WI38 (cell line): Measurements from ENCODE around the gene SFSWAP.

Experiments used
- H3K4me3 ChIP-seq: 2 replicates; pipeline ENCODE4 v1.5.1; 2011; ENCODE audit warnings: low read depth, mild to moderate bottlenecking, control low read depth, low read length
- TF ChIP-seq, protein P1 (sequence below): IDR thresholded peaks from 2 replicates; pipeline ENCODE4 v1.5.1; 2012; ENCODE audit warnings: low read depth, mild to moderate bottlenecking, control low read depth, low read length

Gene SFSWAP

DNA sequence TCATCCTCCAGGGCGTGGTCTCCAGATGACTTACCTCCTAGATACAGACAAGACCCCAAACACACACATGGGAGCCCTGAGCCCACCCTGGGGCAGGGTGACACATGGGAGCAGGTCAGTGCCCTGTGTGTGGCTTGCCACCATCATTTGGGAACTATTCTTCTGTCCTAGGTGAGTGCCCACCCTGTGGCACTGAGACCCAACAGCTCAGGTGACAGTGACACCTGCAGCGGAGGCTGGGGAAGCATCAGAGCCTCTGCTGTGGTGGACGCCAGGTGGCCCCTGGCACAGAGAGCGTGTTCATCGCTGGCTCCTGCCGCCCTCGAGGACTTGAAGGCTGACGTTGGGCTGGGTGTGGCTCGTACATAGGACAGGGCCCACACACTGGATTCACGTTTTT lies 23.0 kb downstream of the SFSWAP start:
- H3K4me3 ChIP-seq, result no peak overlapping the region
- TF ChIP-seq, protein P1, sequence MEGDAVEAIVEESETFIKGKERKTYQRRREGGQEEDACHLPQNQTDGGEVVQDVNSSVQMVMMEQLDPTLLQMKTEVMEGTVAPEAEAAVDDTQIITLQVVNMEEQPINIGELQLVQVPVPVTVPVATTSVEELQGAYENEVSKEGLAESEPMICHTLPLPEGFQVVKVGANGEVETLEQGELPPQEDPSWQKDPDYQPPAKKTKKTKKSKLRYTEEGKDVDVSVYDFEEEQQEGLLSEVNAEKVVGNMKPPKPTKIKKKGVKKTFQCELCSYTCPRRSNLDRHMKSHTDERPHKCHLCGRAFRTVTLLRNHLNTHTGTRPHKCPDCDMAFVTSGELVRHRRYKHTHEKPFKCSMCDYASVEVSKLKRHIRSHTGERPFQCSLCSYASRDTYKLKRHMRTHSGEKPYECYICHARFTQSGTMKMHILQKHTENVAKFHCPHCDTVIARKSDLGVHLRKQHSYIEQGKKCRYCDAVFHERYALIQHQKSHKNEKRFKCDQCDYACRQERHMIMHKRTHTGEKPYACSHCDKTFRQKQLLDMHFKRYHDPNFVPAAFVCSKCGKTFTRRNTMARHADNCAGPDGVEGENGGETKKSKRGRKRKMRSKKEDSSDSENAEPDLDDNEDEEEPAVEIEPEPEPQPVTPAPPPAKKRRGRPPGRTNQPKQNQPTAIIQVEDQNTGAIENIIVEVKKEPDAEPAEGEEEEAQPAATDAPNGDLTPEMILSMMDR, result no peak

GRCh38 chr12:131734336-131735152 lies 23.7 kb downstream of the SFSWAP start:
- TF ChIP-seq, protein P1, result no peak
- no peak overlapping the region for H3K4me3 ChIP-seq

- TF ChIP-seq, protein P1, result no peak
- no peak overlapping the region for H3K4me3 ChIP-seq
These were observed 24.2 kb downstream of the SFSWAP start for GRCh38 chr12:131735153-131735456.

- TF ChIP-seq, protein P1, result no peak
- no peak overlapping the region for H3K4me3 ChIP-seq
These were observed 24.9 kb downstream of the SFSWAP start for GRCh38 chr12:131735476-131736445.

DNA sequence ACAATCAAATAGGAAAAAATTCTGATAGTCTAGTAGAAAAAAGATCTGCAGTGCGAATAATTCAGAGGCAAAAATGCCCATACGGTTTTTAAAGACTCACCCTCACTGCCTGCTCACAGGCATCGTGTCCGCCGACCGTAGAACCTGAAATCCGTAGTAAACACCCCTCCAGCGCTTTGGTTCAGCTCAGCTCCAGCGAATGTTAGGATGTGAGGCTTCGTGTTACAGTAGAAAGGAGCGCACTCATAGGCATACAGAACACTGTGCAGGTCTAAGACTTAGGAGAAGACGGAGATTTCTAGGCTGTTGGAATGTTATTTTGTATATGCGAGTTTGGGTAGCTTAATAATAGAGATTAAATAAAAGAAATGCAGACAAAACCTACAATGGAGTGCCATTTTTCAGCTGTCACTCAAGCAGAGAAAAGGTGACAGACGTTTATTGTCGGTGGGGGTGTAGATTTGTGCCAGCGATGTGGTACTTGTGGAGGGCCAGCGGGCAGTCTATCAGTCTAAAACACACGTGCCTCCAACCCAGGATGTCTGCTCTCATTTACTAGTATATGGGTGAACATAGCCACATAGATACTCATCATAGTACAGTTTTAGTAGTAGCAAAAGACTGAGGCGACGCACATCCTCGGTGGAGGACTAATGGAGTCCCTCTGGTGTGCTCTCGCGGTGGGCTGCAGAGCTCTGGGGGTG lies 25.7 kb downstream of the SFSWAP start:
- TF ChIP-seq, protein P1, result no peak
- H3K4me3 ChIP-seq, result no peak overlapping the region

- TF ChIP-seq, protein P1, result no peak
- no peak overlapping the region for H3K4me3 ChIP-seq
These were observed 26.4 kb downstream of the SFSWAP start for GRCh38 chr12:131737150-131737827.
